AG04449 (cell line): ENCODE measurements around the gene FAM98C.
A peak's percentile ranks its signal among the peaks of the same experiment; 100 is the strongest.

Source experiments
- CTCF ChIA-PET: fragments of 350-600 bp; formaldehyde crosslinking; extraction: SDS; loops from one replicate; lab custom pipeline; 2021; ENCODE audit warnings: antibody characterized with exemption; lab: Yijun Ruan, JAX
- POLR2A ChIA-PET: fragments of 400-600, 350-600 bp; formaldehyde crosslinking; extraction: SDS; loops from one replicate; lab custom pipeline; 2020; ENCODE audit warnings: antibody characterized with exemption, inconsistent platforms; lab: Yijun Ruan, JAX
- DNase-seq: peaks from one replicate; pipeline ENCODE4 v3.0.0-alpha.2; 2010; ENCODE audit warnings: low read depth, low spot score
- H3K4me3 ChIP-seq: 2 replicates; pipeline ENCODE4 v1.5.1; 2011; ENCODE audit warnings: low read depth, mild to moderate bottlenecking, control low read depth, low read length
- TF ChIP-seq, protein P1 (sequence below): IDR thresholded peaks from one replicate; pipeline ENCODE4 v1.5.1; 2011; ENCODE audit warnings: mild to moderate bottlenecking, moderate library complexity, low read length, control low read depth, inconsistent platforms; ENCODE audit not compliant: insufficient read depth; ENCODE audit errors: missing control alignments

The FAM98C gene

DNA sequence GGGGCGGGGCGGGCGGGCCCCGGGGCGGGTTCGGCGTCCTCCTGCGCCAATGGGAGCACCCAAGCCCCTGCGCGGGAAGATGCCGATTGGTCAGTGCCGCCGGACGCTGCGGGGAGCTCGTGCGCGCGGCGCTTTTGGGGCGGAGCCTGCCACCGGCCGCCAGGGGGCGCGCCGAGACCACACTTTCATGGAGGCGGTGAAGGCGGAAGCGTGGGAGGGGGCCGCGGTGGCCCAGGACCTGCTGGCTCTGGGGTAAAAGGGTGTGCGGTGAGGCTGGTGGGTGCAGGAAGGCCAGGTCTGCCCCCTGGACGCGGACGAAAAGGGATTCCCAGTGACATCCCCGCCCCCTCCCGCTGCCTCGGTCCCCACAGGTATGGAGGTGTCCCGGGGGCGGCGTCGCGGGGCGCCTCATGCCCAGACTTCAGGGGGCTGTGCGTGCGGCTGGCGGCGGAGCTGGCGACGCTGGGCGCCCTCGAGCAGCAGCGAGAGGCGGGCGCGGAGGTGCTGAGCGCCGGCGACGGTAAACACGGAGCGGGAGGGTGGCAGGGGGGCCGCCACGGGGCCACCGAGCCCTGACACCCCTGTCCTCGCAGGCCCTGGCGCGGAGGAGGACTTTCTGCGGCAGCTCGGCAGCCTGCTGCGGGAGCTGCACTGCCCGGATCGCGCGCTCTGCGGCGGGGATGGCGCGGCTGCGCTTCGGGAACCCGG, at the start of gene FAM98C:
TSS of gene FAM98C (plus strand) at position 127 of the 708 bp plus-strand sequence. CDS start at position 188, 61 bp downstream.
- CTCF ChIA-PET = interaction anchor here (0.6 to 6.9 kb wide), 50 partner anchors 9 to 730 kb away, joined by 3 to 112 read pairs (median 4); partner anchors contain the start of genes EIF3K, GGN, MAP4K1 and MRPS12
- peak; percentile 46 for DNase-seq
- peak within 1 kb of the TSS; percentile 95 for H3K4me3 ChIP-seq
- TF ChIP-seq, protein P1, sequence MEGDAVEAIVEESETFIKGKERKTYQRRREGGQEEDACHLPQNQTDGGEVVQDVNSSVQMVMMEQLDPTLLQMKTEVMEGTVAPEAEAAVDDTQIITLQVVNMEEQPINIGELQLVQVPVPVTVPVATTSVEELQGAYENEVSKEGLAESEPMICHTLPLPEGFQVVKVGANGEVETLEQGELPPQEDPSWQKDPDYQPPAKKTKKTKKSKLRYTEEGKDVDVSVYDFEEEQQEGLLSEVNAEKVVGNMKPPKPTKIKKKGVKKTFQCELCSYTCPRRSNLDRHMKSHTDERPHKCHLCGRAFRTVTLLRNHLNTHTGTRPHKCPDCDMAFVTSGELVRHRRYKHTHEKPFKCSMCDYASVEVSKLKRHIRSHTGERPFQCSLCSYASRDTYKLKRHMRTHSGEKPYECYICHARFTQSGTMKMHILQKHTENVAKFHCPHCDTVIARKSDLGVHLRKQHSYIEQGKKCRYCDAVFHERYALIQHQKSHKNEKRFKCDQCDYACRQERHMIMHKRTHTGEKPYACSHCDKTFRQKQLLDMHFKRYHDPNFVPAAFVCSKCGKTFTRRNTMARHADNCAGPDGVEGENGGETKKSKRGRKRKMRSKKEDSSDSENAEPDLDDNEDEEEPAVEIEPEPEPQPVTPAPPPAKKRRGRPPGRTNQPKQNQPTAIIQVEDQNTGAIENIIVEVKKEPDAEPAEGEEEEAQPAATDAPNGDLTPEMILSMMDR = peak; percentile 90
- POLR2A ChIA-PET = interaction anchor here (0.8 to 1.5 kb wide), 8 partner anchors 8 to 244 kb away, joined by 3 to 7 read pairs (median 4); partner anchors contain the start of genes ACTN4, EIF3K and PSMD8

DNA sequence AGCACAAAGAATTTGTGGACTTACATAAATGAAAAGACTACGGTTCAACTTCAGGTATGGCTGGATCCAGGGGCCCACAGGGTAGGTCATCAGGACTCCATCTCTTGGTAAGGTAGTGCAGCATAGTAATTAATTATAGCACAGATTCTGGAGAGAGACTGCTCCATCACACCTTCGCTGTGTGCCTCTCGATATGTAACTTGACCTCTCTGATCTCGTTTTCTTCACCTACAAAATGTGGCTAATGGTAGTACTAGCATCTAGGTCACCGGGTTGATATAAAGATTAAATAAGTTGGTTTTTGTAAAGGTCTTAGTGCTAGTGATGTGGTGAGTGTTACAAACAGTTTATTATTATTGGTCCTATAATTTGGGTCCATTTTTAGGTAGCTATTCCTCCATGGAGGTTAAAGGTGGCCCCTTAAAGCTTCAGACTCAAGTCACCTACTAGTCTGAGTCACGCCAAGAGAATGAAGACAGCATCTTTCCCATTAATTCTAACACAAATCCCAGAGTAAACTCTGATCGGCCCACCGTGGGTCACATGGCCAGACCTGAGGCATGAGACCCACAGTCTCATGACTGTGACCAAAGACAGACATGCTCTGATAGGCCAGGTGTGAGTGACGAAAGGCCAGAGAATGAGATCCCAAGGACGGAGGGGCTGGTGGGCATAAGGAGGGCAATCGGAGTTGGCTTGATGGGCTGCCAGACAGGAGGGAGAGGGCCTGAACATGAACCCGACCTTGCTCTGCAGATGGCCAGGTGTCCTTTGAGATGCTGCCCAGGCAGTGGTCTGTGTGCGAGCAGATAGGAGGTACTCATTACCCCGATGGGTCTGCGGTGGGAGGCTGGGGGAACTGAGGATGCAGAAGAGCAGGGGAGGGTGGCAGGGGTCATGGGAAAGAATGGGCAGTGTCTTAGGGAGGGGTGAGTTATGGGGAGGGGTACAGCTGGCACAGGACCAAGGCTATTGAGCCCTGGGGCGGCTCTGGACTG, 46.9 kb upstream of the FAM98C start:
- no peak for DNase-seq
- TF ChIP-seq, protein P1 = no peak
- no peak overlapping the region for H3K4me3 ChIP-seq
- ChIA-PET POLR2A (no interaction called here), CTCF (no interaction called here)

DNA sequence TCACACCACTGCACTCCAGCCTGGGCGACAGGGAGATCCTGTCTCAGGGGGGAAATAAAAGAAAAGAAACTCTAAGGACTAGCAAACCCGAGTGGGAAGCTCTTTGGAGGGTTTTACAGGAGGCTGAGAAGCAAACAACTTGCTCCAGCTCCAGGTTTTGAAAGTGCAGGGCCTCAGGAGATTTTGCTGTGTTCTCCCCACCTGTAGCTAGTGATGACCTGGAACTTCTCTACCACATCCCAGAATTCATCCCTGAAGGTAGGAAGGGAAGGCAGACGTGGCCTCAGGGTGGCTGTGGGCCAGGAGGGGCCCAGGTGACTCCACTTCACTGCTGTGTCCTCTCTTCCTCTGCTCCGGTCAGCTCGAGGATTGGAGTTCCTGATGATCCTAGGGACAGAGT, 44.8 kb upstream of the FAM98C start:
- no peak overlapping the region for H3K4me3 ChIP-seq
- CTCF ChIA-PET = interaction anchor here (1.0 kb wide), 1 partner anchor 456 kb away, joined by 4 read pairs; no protein-coding TSS in a partner anchor
- POLR2A ChIA-PET = no interaction called here
- TF ChIP-seq, protein P1 = no peak
- no peak for DNase-seq

DNA sequence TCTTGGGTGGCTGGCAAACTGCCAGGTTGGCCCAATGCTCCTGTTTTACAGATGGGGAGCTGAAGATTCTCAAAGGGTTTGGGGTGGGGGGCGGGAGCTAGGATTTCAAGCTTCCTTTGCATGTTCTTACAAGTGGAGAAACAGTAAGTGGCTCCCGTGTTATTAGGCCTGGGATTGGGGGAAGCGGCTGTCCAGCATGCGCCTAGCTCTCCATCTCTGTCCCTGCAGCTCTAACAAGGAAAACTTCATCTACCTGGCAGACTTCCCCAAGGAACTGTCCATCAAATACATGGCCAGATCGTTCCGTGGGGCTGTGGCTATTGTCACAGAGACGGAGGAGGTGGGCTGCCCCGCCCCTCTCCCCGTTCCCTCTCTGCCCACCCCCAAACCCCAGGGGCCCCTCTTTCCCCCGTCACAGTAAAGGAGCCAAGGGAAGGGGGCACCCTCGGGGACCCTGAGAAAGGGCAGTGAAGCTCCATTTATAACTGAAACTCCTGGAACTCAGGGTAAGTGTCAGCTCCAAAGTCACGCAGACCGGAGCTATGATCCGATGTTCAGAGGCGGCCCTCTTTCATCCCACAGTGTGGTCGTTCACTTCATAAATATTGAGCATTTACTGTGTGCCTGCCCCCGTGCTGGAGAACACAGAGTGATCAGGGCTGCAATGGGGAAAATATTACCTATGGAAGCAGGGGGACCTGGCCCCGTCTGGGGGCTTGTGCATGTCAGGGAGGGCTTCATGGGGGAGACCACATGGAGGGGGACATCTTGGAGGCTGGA, 43.5 kb upstream of the FAM98C start:
- CTCF ChIA-PET = interaction anchor here (1.0 to 2.0 kb wide), 4 partner anchors 12 to 127 kb away, joined by 3 to 9 read pairs (median 4); partner anchors contain the start of gene CATSPERG
- POLR2A ChIA-PET = no interaction called here

DNA sequence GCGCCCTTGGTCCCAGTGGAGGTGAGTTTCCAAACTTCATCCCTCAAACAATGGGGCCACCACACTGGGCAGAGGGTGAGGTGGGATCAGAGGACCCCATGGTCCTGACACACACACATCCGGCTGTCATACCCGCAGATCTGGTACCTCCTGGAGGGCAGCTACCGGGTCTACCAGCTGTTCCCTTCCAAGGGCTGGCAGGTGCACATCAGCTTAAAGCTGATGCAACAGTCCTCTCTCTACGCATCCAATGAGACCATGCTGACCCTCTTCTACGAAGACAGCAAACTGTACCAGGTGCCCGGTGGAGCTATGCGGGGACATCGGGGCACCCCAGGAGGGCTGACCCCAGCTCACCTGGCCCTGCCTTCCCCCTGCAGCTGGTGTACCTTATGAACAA, 42.5 kb upstream of the FAM98C start:
- CTCF ChIA-PET = interaction anchor here (1.7 to 2.0 kb wide), 3 partner anchors 25 to 128 kb away, joined by 4 to 9 read pairs (median 5); partner anchors contain the start of gene CATSPERG
- POLR2A ChIA-PET = no interaction called here
- no peak overlapping the region for H3K4me3 ChIP-seq
- TF ChIP-seq, protein P1 = no peak
- DNase-seq = no peak

More for the DNA sequence above, 43.5 kb upstream of the FAM98C start:
- H3K4me3 ChIP-seq = no peak overlapping the region
- TF ChIP-seq, protein P1 = no peak
- DNase-seq = no peak
